Right renal pelvis (tissue), 4 donors: ENCODE measurements around the gene TK2. TPM values are rescaled to one million over a fixed set of nuclear protein-coding genes. Genes with fewer than 3 reads are reported as not detected.
"Not testable (repeated sequence)": the region's sequence is repeated elsewhere in the genome, so short reads cannot be mapped to it uniquely, and the experiment has no call there.

Experiments
- DNase-seq, 4 donors: peaks; one replicate each; pipeline ENCODE4 v3.0.0-alpha.2; 2013; ENCODE audit warnings: low read depth in 4 of 4, low spot score in 3 of 4, missing footprints in 1 of 4
- polyA plus RNA-seq, 4 donors: library from polyadenylated mRNA; unstranded; fragments of 120-200 nt; gene quantifications; one replicate each; pipeline ENCODE4 v1.2.1, GENCODE V29; 2013; ENCODE audit not compliant: insufficient read length in 4 of 4

Gene TK2
- polyA plus RNA-seq, 4 donors: 31.8 to 46.7 (median 37.9) TPM

DNA sequence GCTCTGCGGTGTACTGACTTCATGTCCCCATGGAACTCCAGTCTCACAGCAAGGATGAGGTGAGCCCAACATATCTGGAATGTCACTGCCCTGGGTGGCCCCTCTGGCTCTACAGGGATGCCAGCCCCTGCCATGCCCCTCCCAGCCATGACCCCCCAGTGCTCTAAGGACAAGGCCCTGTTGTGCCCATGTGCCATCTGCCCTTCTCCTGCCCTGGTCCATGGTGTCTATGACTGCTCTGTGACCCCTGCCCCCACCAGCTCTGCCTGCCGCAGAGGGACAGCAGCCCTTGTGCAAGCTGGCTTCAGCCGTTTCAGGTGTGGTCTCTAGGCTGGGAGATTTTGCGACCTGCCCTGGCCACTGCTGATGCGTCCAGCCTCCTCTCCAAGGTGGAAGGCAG, 40.3 kb downstream of the TK2 start:
- no peak for DNase-seq

DNA sequence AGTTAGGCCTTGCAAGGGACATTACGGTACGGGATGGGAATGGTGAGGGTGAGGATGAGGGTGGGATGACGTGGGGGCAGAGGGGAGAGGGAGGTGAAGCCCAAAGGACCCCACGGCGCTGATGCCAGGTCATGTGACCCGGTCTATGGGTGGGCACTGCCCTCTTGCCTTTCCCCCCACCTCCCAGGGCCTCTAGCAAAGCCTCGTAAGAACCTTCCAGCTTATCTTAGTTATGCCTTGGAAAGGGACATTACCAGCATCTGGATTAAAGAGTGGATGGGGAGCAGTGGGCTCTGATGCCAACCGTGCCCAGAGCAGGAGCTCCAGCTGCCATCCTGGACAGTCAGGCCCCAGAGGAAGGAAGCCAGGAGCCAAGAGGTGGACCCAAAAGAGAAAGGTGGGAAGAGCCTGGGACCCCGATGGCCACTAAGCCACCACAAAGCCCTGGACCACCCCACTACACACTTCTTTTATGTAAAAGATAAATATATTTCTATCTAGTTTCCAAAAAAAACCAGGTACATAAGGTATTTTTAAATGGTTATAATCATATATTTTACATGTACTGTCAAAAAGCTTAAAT, 40.9 kb downstream of the TK2 start:
- DNase-seq: no peak

DNA sequence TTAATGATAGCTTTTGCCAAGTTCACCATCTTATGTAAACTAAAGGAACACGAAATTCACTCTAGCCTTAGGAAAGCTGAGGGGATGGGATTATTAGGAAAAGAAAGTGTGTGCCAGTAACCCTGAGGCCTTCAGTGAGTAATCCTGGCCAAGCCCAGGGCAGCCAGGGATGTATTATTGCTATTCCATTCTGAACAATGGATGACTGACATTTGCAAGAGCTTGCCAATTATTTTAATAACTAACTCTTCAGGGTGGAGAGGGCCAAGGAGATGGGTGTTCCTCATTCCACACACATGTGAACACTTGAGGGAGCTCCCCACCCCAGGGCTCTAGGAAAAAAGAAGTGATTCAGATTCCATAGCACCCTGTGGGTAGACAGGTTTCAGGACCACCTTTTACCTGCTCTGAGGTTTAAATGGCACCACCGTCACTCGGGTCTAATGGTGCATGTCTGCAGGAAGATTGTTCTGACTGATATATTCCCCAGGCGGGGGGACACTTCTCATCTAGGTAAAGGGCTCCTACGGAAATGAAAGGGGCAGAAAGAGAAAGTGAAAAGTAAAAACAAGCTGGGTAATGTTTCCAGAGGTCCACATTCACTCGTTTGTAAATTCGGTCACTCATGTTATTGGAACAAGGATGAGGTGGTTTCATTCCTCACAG, 41.5 kb downstream of the TK2 start:
- no peak for DNase-seq

DNA sequence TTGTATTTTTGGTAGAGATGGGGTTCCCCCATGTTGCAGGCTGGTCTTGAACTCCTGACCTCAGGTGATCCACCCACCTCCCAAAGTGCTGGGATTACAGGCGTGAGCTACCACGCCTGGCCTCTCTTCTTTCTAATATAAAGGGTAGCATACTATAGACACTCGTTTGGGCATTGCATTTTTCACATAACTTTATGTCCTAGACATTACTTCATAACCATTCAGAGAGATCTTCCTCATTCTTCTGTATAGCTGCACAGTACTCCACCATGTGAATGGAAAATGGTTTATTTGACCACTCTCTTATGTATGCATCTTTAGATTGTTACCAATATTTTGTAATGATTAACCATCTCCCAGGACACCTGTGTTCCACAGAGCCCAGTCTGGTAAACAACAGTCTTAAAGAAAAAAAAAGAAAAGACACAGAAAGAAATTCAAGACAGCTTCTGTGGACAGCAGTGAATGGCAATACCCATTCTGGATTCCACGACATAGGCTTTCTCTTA, 42.1 kb downstream of the TK2 start:
- DNase-seq: no peak

DNA sequence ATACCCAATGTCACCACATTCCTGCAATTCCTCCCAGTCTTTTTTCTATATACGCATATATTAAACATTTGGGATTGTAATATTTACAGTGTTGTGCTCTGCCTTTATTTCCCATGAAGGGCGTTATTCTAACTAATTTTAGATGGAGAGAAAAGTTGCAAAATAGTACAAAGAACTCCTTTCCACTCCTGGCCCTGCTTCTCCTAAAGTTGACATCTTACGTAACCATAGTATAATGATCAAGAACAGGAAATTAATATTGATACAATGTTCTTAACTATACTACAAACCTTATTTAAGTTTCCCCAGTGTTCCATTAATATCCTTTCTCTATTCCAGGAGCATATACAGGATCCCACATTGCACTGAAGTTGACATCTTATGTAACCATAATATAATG, 46.3 kb downstream of the TK2 start:
- DNase-seq: no peak

DNA sequence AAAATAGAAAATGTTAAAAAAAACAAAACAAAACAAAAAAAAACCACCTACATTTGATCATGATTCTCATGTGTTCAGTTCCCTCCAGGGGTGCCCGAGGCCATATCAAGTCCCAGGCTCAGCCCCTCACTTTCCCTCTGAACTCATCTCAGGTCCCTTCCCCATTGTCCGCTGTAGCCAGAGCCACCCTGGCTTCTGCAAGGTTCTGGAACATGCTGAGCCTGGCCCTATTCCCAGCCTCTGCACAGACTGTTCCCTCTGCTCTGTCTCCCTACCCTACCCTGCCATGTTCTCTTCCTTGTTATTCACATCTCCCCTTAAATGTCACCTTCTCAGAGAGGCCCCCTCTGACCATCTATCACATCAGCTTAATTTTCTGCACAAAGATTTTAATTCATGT, 46.9 kb downstream of the TK2 start:
- no peak for DNase-seq

DNA sequence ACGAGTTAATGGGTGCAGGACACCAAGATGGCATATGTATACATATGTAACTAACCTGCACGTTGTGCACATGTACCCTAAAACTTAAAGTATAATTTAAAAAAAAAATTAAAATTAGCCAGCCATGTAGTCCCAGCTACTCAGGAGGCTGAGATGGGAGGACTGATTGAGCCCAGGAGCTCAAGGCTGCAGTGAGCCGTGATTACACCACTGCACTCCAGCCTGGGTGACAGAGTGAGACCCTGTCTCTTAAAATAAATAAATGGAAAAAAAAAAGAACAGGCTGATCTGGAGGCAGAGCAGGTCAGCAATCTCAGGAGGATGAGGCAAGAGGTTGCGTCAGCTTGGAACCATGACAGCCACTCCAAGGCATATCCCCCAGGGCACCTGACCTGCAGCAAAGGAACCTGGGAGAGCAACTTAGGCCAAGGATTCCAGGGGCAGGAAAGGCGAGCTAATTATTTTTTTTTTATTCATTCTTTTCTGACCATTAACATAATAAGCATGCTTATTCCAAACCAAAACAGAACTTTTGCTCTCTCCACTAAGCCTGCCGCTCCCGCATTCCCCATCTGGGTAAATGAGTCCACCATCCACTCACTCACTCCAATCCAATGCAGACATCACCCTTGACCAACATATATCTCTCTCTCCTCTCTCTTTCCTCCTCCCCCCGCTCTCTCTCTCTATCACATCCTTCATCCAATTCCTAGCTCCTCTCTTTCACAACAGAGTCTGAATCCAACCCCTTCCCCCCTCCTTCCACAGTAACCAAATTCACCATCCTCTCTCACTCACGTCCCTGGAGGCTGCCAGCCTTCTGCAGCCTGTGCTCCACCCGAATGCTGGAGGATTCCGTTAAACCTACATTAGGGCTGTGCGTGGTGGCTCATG, 47.7 kb downstream of the TK2 start:
- no peak for DNase-seq

DNA sequence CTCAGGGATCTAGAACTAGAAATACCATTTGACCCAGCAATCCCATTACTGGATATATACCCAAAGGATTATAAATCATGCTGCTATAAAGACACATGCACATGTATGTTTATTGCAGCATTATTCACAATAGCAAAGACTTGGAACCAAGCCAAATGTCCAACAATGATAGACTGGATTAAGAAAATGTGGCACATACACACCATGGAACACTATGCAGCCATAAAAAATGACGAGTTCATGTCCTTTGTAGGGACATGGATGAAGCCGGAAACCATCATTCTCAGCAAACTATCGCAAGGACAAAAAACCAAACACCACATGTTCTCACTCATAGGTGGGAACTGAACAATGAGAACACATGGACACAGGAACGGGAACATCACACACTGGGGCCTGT, 48.4 kb downstream of the TK2 start:
- DNase-seq: not testable (repeated sequence)

DNA sequence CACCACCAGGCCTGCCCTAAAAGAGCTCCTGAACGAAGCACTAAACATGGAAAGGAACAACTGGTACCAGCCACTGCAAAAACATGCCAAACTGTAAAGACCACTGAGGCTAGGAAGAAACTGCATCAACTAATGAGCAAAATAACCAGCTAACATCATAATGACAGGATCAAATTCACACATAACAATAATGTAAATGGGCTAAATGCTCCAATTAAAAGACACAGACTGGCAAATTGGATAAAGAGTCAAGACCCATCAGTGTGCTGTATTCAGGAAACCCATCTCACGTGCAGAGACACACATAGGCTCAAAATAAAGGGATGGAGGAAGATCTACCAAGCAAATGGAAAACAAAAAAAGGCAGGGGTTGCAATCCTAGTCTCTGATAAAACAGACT, 52.0 kb downstream of the TK2 start:
- DNase-seq: not testable (repeated sequence)

DNA sequence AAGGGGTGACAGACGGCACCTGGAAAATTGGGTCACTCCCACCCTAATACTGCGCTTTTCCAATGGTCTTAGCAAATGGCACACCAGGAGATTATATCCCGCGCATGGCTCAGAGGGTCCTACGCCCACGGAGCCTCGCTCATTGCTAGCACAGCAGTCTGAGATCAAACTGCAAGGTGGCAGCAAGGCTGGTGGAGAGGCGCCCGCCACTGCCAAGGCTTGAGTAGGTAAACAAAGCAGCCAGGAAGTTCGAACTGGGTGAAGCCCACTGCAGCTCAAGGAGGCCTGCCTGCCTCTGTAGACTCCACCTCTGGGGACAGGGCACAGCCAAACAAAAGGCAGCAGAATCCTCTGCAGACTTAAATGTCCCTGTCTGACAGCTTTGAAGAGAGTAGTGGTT, 53.7 kb downstream of the TK2 start:
- DNase-seq: not testable (repeated sequence)

DNA sequence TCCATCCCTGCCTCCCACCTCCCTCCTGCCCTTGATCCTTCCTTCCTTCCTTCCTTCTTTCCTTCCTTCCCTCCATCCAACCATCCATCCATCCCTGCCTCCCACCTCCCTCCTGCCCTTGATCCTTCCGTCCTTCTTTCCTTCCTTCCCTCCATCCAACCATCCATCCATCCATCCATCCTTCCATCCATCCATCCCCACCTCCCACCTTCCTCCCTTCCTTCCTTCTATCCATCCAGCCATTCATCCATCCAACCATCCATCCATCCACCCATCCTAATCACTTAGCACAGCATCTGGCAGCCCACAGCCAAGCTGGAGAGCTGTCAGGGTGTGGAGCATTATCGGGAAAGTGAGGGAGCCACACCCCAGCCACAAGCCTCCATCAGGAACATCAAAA, 54.5 kb downstream of the TK2 start:
- no peak for DNase-seq

DNA sequence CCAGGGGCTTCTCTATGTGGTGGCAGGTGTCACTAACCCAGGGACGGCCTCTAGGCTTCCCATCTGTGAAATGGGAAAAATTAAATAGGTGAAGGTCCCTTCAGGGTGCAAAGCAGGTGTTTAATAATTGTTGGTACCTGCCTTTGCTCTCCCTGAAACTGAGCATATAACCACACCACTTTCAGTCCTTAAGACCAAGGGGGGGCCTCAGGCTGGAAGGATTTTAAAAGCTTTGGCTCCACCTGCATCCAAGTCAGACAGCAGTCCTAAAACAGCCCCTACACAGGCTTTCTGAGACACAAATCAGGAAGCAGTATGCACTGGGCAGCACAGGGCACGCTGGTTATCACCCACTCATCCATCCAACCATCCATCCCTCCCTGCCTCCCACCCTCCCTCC, 55.0 kb downstream of the TK2 start:
- no peak for DNase-seq

DNA sequence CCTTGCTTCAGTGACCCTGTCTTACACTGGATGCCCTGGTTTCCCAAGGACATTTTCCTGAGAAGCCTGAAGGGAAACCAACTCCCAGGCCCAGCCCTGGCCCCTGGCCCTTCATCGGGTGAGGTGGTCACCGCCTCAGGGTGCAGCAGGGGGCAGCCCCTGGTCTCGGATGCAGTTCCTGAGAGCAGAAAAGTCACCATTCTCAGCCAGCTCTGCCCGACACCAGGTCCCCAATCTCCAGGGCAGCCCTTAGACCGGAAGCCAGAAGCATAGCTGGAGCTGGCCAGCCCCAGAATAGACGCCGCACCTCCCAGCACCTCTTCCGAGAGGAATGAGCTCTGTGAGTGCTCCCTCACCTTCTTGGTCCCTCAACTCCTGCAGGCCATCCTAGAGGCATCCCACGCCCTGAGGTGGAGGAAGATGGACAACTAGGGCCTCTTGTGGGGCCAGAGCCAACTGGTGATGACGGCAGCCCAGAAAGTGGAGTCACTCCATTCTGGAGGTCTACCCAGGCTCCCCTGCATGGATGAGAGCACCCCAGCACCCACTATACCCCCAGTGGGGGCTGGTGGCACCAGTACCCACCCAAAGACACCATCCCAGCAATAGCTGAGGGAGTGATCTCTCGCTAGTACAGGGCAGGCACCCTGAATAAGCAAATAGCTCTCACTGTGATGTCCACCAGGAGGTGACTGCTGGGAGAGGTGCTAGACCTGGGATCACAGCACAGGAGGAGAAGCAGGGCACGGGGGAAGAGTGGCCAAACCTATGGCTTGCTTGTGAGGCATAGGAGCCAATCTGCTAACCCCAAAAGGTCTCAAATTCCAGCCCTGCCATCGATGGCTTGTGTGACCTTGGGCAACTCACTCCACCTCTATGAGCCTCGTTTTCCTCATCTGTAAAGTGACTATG, 56.2 kb downstream of the TK2 start:
- DNase-seq: no peak

DNA sequence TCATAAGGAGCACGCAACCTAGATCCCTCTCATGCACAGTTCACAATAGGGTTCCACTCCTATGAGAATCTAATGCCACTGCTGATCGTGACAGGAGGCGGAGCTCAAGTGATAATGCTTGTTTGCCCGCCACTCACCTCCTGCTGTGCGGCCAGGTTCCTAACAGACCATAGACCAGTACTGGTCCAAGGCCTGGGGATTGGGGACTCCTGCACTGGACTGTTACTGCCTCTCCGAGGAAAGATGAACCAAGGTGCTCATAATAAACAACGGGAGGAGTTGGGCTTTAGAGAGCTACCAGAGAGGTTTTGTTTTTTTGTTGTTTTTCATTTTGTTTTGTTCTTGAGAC, 58.2 kb downstream of the TK2 start:
- no peak for DNase-seq

DNA sequence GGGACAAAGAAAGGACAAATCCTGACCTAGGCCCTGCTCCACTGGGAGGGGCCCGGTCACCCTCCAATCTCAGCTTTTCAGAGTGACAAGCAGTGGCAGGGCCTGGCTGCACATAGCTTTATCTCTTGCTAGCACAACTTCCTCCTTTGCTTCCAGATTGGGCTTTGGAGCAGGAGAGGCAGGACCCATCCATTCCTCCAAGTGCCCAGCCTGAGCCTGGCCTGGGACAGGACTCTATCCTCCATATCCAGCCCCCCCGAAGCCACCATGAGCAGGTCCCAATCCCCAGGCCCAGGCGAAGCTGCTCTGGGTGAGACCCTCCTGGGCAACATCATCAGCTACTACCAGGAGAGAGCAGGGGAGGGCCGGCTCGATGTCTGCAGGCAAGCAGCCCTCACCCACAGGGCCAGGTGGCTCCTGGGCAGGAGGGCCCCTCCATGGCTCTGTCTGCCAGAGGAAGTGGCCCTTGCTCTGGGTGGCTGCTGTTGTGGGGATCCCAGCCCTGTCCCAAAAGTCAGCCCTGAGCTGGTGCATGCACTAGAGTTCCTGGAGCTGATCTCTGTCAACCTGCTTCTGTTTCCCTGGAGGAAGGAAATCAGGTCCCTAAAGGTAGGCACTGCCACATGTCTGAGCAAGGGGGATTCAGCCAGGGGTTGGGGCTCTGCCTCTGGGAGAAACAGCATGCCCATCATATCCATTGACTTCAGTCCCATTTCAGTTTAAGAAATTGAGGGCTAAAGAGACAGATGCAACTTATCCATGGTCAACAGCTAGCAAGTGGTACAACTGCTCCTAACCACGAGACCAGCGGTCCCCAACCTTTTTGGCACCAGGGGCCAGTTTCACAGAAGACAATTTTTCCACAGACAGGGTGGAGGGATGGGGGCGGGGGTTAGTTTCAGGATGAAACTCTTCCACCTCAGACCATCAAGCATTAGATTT, 58.9 kb downstream of the TK2 start:
- no peak for DNase-seq

DNA sequence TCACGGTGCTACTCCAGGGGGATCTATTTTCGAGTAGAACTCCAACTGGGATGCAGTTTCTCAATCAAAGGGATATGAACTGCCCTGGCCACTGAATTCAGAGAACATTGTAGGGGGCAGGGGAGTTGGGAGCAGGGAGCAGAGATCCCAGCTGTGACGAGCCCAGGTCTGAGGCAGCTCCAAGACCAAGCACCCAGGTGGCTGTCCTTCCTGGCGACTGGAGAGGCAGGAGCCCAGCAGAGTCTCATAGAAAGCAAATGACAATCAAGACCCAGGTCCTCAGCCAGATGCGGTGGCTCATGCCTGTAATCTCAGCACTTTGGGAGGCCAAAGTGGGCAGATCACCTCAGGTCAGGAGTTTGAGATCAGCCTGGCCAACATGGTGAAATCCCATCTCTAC, 60.1 kb downstream of the TK2 start:
- no peak for DNase-seq

DNA sequence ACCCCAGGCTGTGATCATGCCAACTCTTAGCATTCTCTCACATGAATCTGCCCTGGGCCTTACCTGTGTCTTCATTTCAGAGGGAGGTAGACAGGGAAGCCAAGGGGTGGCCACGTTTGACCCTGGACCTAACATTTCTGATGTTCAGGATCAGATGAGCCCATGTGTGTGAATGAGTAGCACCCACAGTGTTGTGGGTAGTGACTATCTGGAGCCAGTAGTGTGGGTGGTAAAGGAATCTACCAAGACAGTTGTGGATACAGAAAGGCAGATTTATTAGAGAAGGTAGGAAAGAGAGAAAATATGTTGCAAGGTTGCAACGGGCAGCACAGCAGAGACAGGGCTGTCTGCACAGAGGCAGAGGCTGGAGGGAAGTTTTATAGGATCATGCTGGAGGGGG, 60.5 kb downstream of the TK2 start:
- no peak for DNase-seq

DNA sequence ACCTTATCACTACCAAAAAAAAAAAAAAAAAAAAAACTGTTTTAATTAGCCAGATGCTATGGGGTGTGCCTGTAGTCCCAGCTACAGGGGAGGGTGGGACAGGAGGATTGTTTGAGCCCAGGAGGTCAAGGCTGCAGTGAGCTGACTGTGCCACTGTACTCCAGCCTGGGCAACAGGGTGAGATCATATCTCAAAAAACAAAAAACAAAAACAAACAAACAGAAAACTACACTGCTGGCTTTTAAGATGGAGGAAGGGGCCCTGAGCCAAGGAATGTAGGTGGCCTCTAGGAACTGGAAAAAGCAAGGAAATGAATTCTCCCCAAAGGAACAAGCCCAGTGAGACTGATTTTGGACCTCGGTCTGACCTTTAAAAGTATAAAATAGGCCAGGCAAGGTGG, 61.4 kb downstream of the TK2 start:
- DNase-seq: no peak

DNA sequence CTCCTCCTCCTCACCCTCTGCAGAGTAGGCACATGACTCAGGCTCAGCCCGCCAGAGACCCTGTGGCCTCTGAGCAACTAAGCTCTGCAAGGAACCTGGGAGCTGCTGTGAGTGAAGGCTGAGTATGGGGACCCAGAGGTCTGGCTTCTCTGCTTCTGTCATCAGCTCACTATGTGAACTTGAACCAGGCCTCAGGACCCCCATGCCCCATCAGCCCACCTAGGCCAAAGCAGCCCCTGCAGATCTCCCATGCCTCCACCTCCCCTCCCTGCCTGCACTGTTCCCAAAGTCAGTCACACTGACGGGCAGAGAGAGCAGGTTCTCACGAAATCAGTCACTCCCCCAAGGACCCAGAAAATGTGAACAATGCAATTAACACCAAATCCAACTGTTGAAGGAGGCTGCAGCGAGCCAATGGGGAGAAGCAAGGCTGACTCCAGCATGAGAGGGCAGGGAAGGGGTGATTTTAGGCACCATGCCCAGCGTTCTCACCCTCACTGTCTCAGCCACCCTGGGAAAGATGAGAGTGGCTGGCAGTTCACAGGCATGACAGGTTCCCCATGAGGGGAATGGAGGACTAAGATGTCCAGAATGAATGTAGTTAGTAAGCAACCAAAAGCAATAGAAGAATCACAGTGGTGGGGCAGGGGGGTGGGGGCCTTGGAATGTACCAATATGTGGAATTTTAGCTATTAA, 62.2 kb downstream of the TK2 start:
- DNase-seq: no peak
